Measurements from ENCODE around the gene PAXX. TPM values are rescaled to one million over a fixed set of nuclear protein-coding genes. Genes with fewer than 3 reads are reported as not detected.
A peak's percentile ranks its signal among the peaks of the same experiment; 100 is the strongest.

Gene PAXX
- total and polyA plus RNA-seq, 9 of the 15 experiments (the other 6 are each of a cell fraction or from before 2014, with no cell fraction given), result 1.2 to 175 (median 38.5) TPM

DNA sequence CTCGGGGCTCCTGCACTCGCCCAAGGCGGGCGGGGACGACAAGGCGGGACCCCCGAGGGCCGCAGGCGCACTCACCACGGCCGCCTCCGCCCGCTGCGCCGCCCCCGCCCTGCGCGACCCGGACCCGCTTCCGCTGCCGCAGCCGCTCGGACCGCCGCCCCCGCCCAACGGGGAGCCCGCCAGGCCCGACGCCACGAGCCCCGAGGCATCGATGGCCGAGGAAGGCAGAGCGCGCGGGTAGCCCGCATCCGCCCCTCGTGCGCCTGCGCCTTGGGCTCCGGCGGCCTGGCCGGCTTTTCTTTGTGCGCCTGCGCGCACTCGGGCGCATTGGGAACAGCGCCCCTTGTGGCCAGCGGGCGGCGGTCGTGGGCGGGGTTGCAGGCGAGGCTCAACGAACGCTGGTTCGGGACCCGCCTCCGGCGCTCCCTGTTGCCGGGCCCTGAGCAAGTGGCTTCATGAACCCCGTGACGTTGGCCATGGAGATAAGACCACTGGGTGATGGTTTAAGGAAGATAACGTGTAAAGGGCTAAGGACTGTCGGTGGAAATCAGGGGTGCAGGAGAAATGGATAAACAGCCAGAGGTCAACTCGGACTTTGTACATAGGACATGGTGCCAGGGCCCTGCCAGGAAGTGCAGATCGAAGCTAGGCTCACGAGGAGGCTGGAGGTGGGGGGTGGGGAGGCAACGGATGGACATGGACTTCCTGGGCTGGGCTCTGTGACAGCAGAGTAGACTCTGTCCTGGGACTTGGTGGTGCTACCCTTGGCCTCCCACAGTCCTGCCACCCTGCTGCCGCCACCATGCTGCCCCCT is 47.5 kb upstream of the PAXX start, which contains the start of the genes C8G and FBXW5 (continued):
- TF ChIP-seq CREB3L1 (IDR thresholded peaks at IDR 0.05; ENCODE audit: borderline replicate concordance, low read depth) (no peak; the same call in 1 of the 2 replicates), MYC (IDR thresholded peaks at IDR 0.05; ENCODE audit: low read depth, low read length) (peak; percentile 71), MYC (CRISPR knock-in tag; IDR thresholded peaks at IDR 0.05; ENCODE audit: borderline replicate concordance, low read depth) (no peak; the same call in 1 of the 2 replicates), ASH1L (IDR thresholded peaks at IDR 0.05; ENCODE audit: borderline replicate concordance, low read depth, partially characterized antibody) (no peak), HLTF (IDR thresholded peaks at IDR 0.05) (peak; percentile 75; the same call in 1 of the 2 replicates), SPI1 (IDR thresholded peaks at IDR 0.05; ENCODE audit: borderline replicate concordance, low read depth, low read length) (no peak), ZFP30 (CRISPR knock-in tag; IDR thresholded peaks at IDR 0.05; ENCODE audit: borderline replicate concordance) (no peak), ZBTB9 (CRISPR knock-in tag; IDR thresholded peaks at IDR 0.05) (peak; percentile 70), ZBTB33 (CRISPR knock-in tag; IDR thresholded peaks at IDR 0.05) (peak; percentile 77), KLF1 (tag; IDR thresholded peaks at IDR 0.05) (peak; percentile 100), SNIP1 (IDR thresholded peaks at IDR 0.05; ENCODE audit: low read depth) (no peak; the same call in 1 of the 2 replicates), AFF1 (IDR thresholded peaks at IDR 0.05; ENCODE audit: low read depth in 1 of 2, partially characterized antibody in 2 of 2) (peak in 1 of 2 experiments; percentile 56), KDM4B (IDR thresholded peaks at IDR 0.05; ENCODE audit: borderline replicate concordance in 2 of 2, low read depth in 1 of 2) (no peak), MTA2 (IDR thresholded peaks at IDR 0.05; ENCODE audit: low read depth) (no peak; the same call in 1 of the 2 replicates), PRMT5 (CRISPR knock-in tag; IDR thresholded peaks at IDR 0.05) (no peak)
- TF ChIP-seq, protein P1, sequence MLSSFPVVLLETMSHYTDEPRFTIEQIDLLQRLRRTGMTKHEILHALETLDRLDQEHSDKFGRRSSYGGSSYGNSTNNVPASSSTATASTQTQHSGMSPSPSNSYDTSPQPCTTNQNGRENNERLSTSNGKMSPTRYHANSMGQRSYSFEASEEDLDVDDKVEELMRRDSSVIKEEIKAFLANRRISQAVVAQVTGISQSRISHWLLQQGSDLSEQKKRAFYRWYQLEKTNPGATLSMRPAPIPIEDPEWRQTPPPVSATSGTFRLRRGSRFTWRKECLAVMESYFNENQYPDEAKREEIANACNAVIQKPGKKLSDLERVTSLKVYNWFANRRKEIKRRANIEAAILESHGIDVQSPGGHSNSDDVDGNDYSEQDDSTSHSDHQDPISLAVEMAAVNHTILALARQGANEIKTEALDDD (IDR thresholded peaks at IDR 0.05), result no peak

All from K562 (cell line).